Panc1 (cell line): ENCODE results near the gene BTBD9. TPM values are rescaled to one million over a fixed set of nuclear protein-coding genes. Genes with fewer than 3 reads are reported as not detected.

Experiments used
- ATAC-seq: fragments of 200-7000 bp; cut with Tn5 transposase; 2 replicates; pipeline ENCODE4 v1.9.1; 2020; ENCODE audit warnings: mild to moderate bottlenecking, moderate library complexity
- BruUV-seq: library from RNA; stranded (reverse); fragments of 400-500 nt; replicated peaks from 2 replicates; lab custom pipeline; 2021; lab: Mats Ljungman, UMichigan
- CTCF ChIA-PET: fragments of 300-600 bp; sonication (Branson Sonifier 250); formaldehyde crosslinking; loops from one replicate; lab custom pipeline; 2022; ENCODE audit warnings: antibody characterized with exemption; lab: Charles Lee
- POLR2A ChIA-PET: fragments of 300-600 bp; sonication (Branson Sonifier 250); formaldehyde crosslinking; loops from one replicate; lab custom pipeline; 2022; ENCODE audit warnings: antibody characterized with exemption; lab: Charles Lee
- DNase-seq: peaks from one replicate; pipeline ENCODE4 v3.0.0-alpha.2; 2010; ENCODE audit warnings: low read depth, low spot score
- H3K27ac ChIP-seq: 2 replicates; pipeline ENCODE4 v1.5.1; 2011; ENCODE audit warnings: mild to moderate bottlenecking, low read length, inconsistent platforms
- H3K27me3 ChIP-seq: fragments of 200-500 bp; sonication (Bioruptor generic); 2 replicates; pipeline ENCODE4 v1.6.0; 2014; ENCODE audit warnings: low read length, inconsistent platforms; ENCODE audit not compliant: control insufficient read depth, insufficient read depth
- H3K36me3 ChIP-seq: fragments of 200-500 bp; sonication (Bioruptor generic); 2 replicates; pipeline ENCODE4 v1.5.1; 2014; ENCODE audit warnings: inconsistent platforms, mild to moderate bottlenecking, low read length, moderate library complexity; ENCODE audit not compliant: control insufficient read depth, insufficient read depth
- H3K4me1 ChIP-seq: 2 replicates; pipeline ENCODE4 v1.5.1; 2011; ENCODE audit warnings: inconsistent platforms, mild to moderate bottlenecking, low read length, moderate library complexity; ENCODE audit not compliant: control insufficient read depth, insufficient read depth
- H3K4me3 ChIP-seq, 2 experiments: 2 replicates each; pipeline ENCODE4 v1.5.1; 2011 to 2012; ENCODE audit warnings: low read depth in 2 of 2, low read length in 2 of 2, mild to moderate bottlenecking in 2 of 2, inconsistent platforms in 1 of 2, moderate library complexity in 1 of 2
- H3K9me3 ChIP-seq: fragments of 200-500 bp; sonication (Bioruptor generic); 2 replicates; pipeline ENCODE4 v1.5.1; 2014; ENCODE audit warnings: low read depth, mild to moderate bottlenecking, inconsistent platforms, low read length, moderate library complexity; ENCODE audit not compliant: control insufficient read depth, insufficient read depth
- CTCF ChIP-seq: fragments of 450-650 bp; IDR thresholded peaks from 2 replicates; pipeline ENCODE4 v1.5.1; 2017; ENCODE audit warnings: mild to moderate bottlenecking
- POLR2AphosphoS5 ChIP-seq: IDR thresholded peaks from 2 replicates; pipeline ENCODE4 v1.6.1; 2012; ENCODE audit warnings: mild to moderate bottlenecking, low read depth, low read length, moderate library complexity
- SIN3A ChIP-seq: IDR thresholded peaks from 2 replicates; pipeline ENCODE4 v1.6.1; 2012; ENCODE audit warnings: low read depth, mild to moderate bottlenecking, low read length, moderate library complexity, borderline replicate concordance; ENCODE audit not compliant: insufficient read depth
- TCF7L2 ChIP-seq: IDR thresholded peaks from 2 replicates; pipeline ENCODE4 v1.6.1; 2011; ENCODE audit warnings: mild to moderate bottlenecking, low read depth, low read length, inconsistent platforms
- in situ Hi-C: cut with HindIII; loops from 2 replicates; pipeline ENCODE4 v1.10.0; 2016; ENCODE audit warnings: low sequenced_read_pairs, low pct_unique_long_range_greater_than_20kb
- intact Hi-C: fragments of 100-400 bp; cut with micrococcal nuclease; formaldehyde crosslinking; loops from one replicate; pipeline ENCODE4 v1.10.0; 2022; ENCODE audit not compliant: unreplicated experiment
- total RNA-seq: library from RNA; stranded (reverse); gene quantifications from one replicate; pipeline ENCODE4 v1.2.1, GENCODE V29; 2021; ENCODE audit not compliant: unreplicated experiment
- TF ChIP-seq, protein P1 (sequence below), 2 experiments: IDR thresholded peaks; 2 replicates each; pipeline ENCODE4 v1.6.1; 2011 to 2012; ENCODE audit warnings: low read depth in 2 of 2, control low read depth in 1 of 2, low read length in 1 of 2, mild to moderate bottlenecking in 1 of 2, moderate library complexity in 1 of 2; ENCODE audit not compliant: insufficient read depth in 1 of 2

BTBD9 gene
- total RNA-seq, 1 experiment from 2014 or later = 12.8 TPM

GRCh38 chr6:38495922-38496635 lies 143.7 kb downstream of the BTBD9 start:
- ATAC-seq (no peak), DNase-seq (no peak)
- Histone ChIP-seq H3K36me3 (no peaks in the 10 kb centered on the region), H3K27me3 (no peaks in the 10 kb centered on the region), H3K4me1 (no peaks in the 10 kb centered on the region), H3K9me3 (no peaks in the 10 kb centered on the region), H3K27ac (no peak overlapping the region), H3K4me3 (no peak overlapping the region)
- no TSS peak for BruUV-seq
- in situ Hi-C loops = no loop called here
- POLR2A ChIA-PET = no interaction called here
- CTCF ChIA-PET = interaction anchor here (0.6 kb wide), 1 partner anchor 40 kb away, joined by 3 read pairs; no protein-coding TSS in a partner anchor
- intact Hi-C loops = loop anchor here (10.0 kb wide), 2 partner anchors 461 to 931 kb away; no protein-coding TSS in a partner anchor
- TF ChIP-seq, protein P1, sequence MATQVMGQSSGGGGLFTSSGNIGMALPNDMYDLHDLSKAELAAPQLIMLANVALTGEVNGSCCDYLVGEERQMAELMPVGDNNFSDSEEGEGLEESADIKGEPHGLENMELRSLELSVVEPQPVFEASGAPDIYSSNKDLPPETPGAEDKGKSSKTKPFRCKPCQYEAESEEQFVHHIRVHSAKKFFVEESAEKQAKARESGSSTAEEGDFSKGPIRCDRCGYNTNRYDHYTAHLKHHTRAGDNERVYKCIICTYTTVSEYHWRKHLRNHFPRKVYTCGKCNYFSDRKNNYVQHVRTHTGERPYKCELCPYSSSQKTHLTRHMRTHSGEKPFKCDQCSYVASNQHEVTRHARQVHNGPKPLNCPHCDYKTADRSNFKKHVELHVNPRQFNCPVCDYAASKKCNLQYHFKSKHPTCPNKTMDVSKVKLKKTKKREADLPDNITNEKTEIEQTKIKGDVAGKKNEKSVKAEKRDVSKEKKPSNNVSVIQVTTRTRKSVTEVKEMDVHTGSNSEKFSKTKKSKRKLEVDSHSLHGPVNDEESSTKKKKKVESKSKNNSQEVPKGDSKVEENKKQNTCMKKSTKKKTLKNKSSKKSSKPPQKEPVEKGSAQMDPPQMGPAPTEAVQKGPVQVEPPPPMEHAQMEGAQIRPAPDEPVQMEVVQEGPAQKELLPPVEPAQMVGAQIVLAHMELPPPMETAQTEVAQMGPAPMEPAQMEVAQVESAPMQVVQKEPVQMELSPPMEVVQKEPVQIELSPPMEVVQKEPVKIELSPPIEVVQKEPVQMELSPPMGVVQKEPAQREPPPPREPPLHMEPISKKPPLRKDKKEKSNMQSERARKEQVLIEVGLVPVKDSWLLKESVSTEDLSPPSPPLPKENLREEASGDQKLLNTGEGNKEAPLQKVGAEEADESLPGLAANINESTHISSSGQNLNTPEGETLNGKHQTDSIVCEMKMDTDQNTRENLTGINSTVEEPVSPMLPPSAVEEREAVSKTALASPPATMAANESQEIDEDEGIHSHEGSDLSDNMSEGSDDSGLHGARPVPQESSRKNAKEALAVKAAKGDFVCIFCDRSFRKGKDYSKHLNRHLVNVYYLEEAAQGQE (IDR thresholded peaks at IDR 0.05; ENCODE audit: insufficient read depth in 1 of 2, low read depth in 2 of 2, low read length in 1 of 2) = no peak
- no peak for TF ChIP-seq SIN3A
- no peak for TF ChIP-seq POLR2AphosphoS5
- TF ChIP-seq CTCF = no peak
- TF ChIP-seq TCF7L2 = no peak

- in situ Hi-C loops (no loop called here), intact Hi-C loops (loop anchor here (10.0 kb wide), 2 partner anchors 461 to 931 kb away; no protein-coding TSS in a partner anchor)
- Histone ChIP-seq H3K4me3 (no peak overlapping the region), H3K4me1 (no peaks in the 10 kb centered on the region), H3K9me3 (no peaks in the 10 kb centered on the region), H3K36me3 (no peaks in the 10 kb centered on the region), H3K27ac (no peak overlapping the region), H3K27me3 (no peaks in the 10 kb centered on the region)
- POLR2A ChIA-PET = no interaction called here
- no peak for DNase-seq
- no TSS peak for BruUV-seq
- no peak for ATAC-seq
- TF ChIP-seq POLR2AphosphoS5 (no peak), TCF7L2 (no peak), SIN3A (no peak), CTCF (no peak)
- TF ChIP-seq, protein P1 (IDR thresholded peaks at IDR 0.05; ENCODE audit: insufficient read depth in 1 of 2, low read depth in 2 of 2, low read length in 1 of 2) = no peak
- CTCF ChIA-PET = no interaction called here
These were observed 144.2 kb downstream of the BTBD9 start for GRCh38 chr6:38495518-38495917.
